ELF-1 (cell line): ENCODE data around the gene PAK6.

Source experiments
- DNase-seq: peaks from one replicate; pipeline ENCODE4 v3.0.0-alpha.2; 2016; ENCODE audit warnings: low read depth, low spot score

PAK6 gene

GRCh38 chr15:40255033-40255432 is 16.2 kb downstream of the PAK6 start:
- DNase-seq, result no peak

- no peak for DNase-seq
Measured at GRCh38 chr15:40256638-40257235, 17.9 kb downstream of the PAK6 start.

- DNase-seq, result peak; percentile 90
Measured at GRCh38 chr15:40257656-40258450, 19.0 kb downstream of the PAK6 start.

- peak; percentile 89 for DNase-seq
Measured at GRCh38 chr15:40258544-40258943, 19.7 kb downstream of the PAK6 start.

GRCh38 chr15:40259021-40259420 is 20.2 kb downstream of the PAK6 start:
- no peak for DNase-seq

GRCh38 chr15:40263024-40263754 is 24.3 kb downstream of the PAK6 start:
- DNase-seq, result peak; percentile 55

- no peak for DNase-seq
Measured at GRCh38 chr15:40264321-40265153, 25.7 kb downstream of the PAK6 start.

GRCh38 chr15:40265355-40265754 is 26.5 kb downstream of the PAK6 start:
- DNase-seq, result no peak

- DNase-seq, result no peak
Measured at GRCh38 chr15:40265875-40266274, 27.0 kb downstream of the PAK6 start.

GRCh38 chr15:40266828-40267304 is 28.0 kb downstream of the PAK6 start:
- peak; percentile 86 for DNase-seq

- DNase-seq, result peak; percentile 52
Measured at GRCh38 chr15:40267670-40268069, 28.8 kb downstream of the PAK6 start.

GRCh38 chr15:40269604-40270003 is 30.7 kb downstream of the PAK6 start:
- DNase-seq, result no peak

- no peak for DNase-seq
Measured at GRCh38 chr15:40270246-40270995, 31.6 kb downstream of the PAK6 start.

GRCh38 chr15:40271685-40272484 is 33.0 kb downstream of the PAK6 start:
- no peak for DNase-seq

- no peak for DNase-seq
Measured at GRCh38 chr15:40272485-40273056, 33.7 kb downstream of the PAK6 start.

GRCh38 chr15:40273428-40273827 is 34.6 kb downstream of the PAK6 start:
- no peak for DNase-seq

- DNase-seq, result peak; percentile 94
Measured at GRCh38 chr15:40274350-40275274, 35.7 kb downstream of the PAK6 start.

- no peak for DNase-seq
Measured at GRCh38 chr15:40275523-40275922, 36.7 kb downstream of the PAK6 start.

GRCh38 chr15:40275954-40276353 is 37.1 kb downstream of the PAK6 start:
- DNase-seq, result no peak
